Measurements from ENCODE around the gene APOC3. TPM values are rescaled to one million over a fixed set of nuclear protein-coding genes. Genes with fewer than 3 reads are reported as not detected.

The APOC3 gene
- total RNA-seq, 4 donors from 2014 or later, result not detected

- peaks cover 58 to 66% of the 10 kb centered on the region in 2 donors for H3K36me3 ChIP-seq
- TF ChIP-seq CTCF (IDR thresholded peaks at IDR 0.05), result no peak
- TF ChIP-seq POLR2A (IDR thresholded peaks at IDR 0.05), result no peak
- 95 to 97% methylated on average over 5 to 8 of the region's 8 CpGs for WGBS, 2 donors
These were observed 29.5 kb downstream of the APOC3 start for GRCh38 chr11:116859175-116859574.

GRCh38 chr11:116860303-116860702 is 30.6 kb downstream of the APOC3 start:
- TF ChIP-seq POLR2A (IDR thresholded peaks at IDR 0.05), result no peak
- no peak for TF ChIP-seq CTCF (IDR thresholded peaks at IDR 0.05)
- Histone ChIP-seq H3K9me3 (no peaks in the 10 kb centered on the region), H3K4me1 (no peaks in the 10 kb centered on the region), H3K36me3 (peaks cover 59 to 70% of the 10 kb centered on the region in 2 donors), H3K27ac (no peak overlapping the region), H3K4me3 (replicated peaks in 1 of 3) (no peak overlapping the region), H3K27me3 (no peaks in the 10 kb centered on the region)
- DNase-seq, result no peak
- intact Hi-C loops (cut with DNase I), result no loop called here
- 91 to 92% methylated on average over 6 of the region's 6 CpGs for WGBS, 2 donors

More at GRCh38 chr11:116859175-116859574, 29.5 kb downstream of the APOC3 start:
- Histone ChIP-seq H3K27ac (no peak overlapping the region), H3K9me3 (no peaks in the 10 kb centered on the region), H3K4me3 (replicated peaks in 1 of 3) (no peak overlapping the region), H3K27me3 (no peaks in the 10 kb centered on the region), H3K4me1 (peaks cover 0 to under 1% of the 10 kb centered on the region in 2 donors)
- DNase-seq, result no peak
- intact Hi-C loops (cut with DNase I), result no loop called here

- H3K36me3 ChIP-seq, result peaks cover 63 to 72% of the 10 kb centered on the region in 2 donors
- no peak for DNase-seq
- WGBS, 2 donors, result 92 to 93% methylated on average over 1 of the region's 1 CpG
These were observed 31.8 kb downstream of the APOC3 start for GRCh38 chr11:116861539-116861938.

GRCh38 chr11:116862185-116862584 is 32.5 kb downstream of the APOC3 start:
- H3K36me3 ChIP-seq, result peaks cover 70 to 77% of the 10 kb centered on the region in 2 donors
- DNase-seq, result no peak
- no peaks in the 10 kb centered on the region for H3K9me3 ChIP-seq
- no peak overlapping the region for H3K4me3 ChIP-seq (replicated peaks in 1 of 3)
- no peaks in the 10 kb centered on the region for H3K27me3 ChIP-seq
- TF ChIP-seq POLR2A (IDR thresholded peaks at IDR 0.05), result no peak
- TF ChIP-seq CTCF (IDR thresholded peaks at IDR 0.05), result no peak
- no peak overlapping the region for H3K27ac ChIP-seq
- no peaks in the 10 kb centered on the region for H3K4me1 ChIP-seq
- 87 to 98% methylated on average over 3 of the region's 3 CpGs for WGBS, 2 donors
- intact Hi-C loops (cut with DNase I), result no loop called here

More at GRCh38 chr11:116861539-116861938, 31.8 kb downstream of the APOC3 start:
- TF ChIP-seq POLR2A (IDR thresholded peaks at IDR 0.05), result no peak
- TF ChIP-seq CTCF (IDR thresholded peaks at IDR 0.05), result no peak
- Histone ChIP-seq H3K4me1 (no peaks in the 10 kb centered on the region), H3K9me3 (no peaks in the 10 kb centered on the region), H3K27ac (no peak overlapping the region), H3K4me3 (replicated peaks in 1 of 3) (no peak overlapping the region), H3K27me3 (no peaks in the 10 kb centered on the region)
- intact Hi-C loops (cut with DNase I), result no loop called here

GRCh38 chr11:116862951-116863350 is 33.2 kb downstream of the APOC3 start:
- Histone ChIP-seq H3K27me3 (no peaks in the 10 kb centered on the region), H3K36me3 (peaks cover 74 to 83% of the 10 kb centered on the region in 2 donors), H3K4me1 (no peaks in the 10 kb centered on the region), H3K4me3 (replicated peaks in 1 of 3) (no peak overlapping the region), H3K9me3 (no peaks in the 10 kb centered on the region), H3K27ac (no peak overlapping the region)
- no peak for TF ChIP-seq POLR2A (IDR thresholded peaks at IDR 0.05)
- intact Hi-C loops (cut with DNase I), result no loop called here
- 96 to 100% methylated on average over 3 of the region's 3 CpGs for WGBS, 2 donors
- DNase-seq, result no peak

GRCh38 chr11:116864531-116864930 is 34.8 kb downstream of the APOC3 start:
- Histone ChIP-seq H3K4me1 (no peaks in the 10 kb centered on the region), H3K27ac (no peak overlapping the region), H3K9me3 (no peaks in the 10 kb centered on the region), H3K27me3 (no peaks in the 10 kb centered on the region), H3K4me3 (replicated peaks in 1 of 3) (no peak overlapping the region), H3K36me3 (peaks cover 74 to 77% of the 10 kb centered on the region in 2 donors)
- no peak for DNase-seq
- no peak for TF ChIP-seq CTCF (IDR thresholded peaks at IDR 0.05)
- no peak for TF ChIP-seq POLR2A (IDR thresholded peaks at IDR 0.05)
- intact Hi-C loops (cut with DNase I), result no loop called here
- WGBS, 2 donors, result 91 to 93% methylated on average over 5 of the region's 5 CpGs

All from thyroid gland (tissue), 4 donors.